Activated naive CD4-positive, alpha-beta T cell treated with anti-CD3 and anti-CD28 coated beads, Interleukin-2, amount 10 ng/mL, durations not matched to agents 7 days and 5 days (primary cell): ENCODE measurements around the gene TMC3.
"Not testable (repeated sequence)": the region's sequence is repeated elsewhere in the genome, so short reads cannot be mapped to it uniquely, and the experiment has no call there.

Experiments used
- CTCF ChIA-PET: fragments of 350-600 bp; sonication (Branson Sonifier 250); formaldehyde crosslinking; loops from one replicate; lab custom pipeline; 2021; ENCODE audit warnings: antibody characterized with exemption; lab: Charles Lee
- DNase-seq: peaks from one replicate; pipeline ENCODE4 v3.0.0-alpha.2; 2020
- H3K27ac Mint-ChIP-seq: one replicate; pipeline ENCODE4 v1.8.0; 2021; ENCODE audit warnings: mild to moderate bottlenecking, moderate library complexity, mixed read lengths
- H3K27me3 Mint-ChIP-seq: one replicate; pipeline ENCODE4 v1.8.0; 2021; ENCODE audit warnings: mild to moderate bottlenecking, mixed read lengths
- H3K36me3 Mint-ChIP-seq: one replicate; pipeline ENCODE4 v1.8.0; 2021; ENCODE audit warnings: mixed read lengths
- H3K4me1 Mint-ChIP-seq: one replicate; pipeline ENCODE4 v1.8.0; 2021; ENCODE audit warnings: mixed read lengths
- H3K4me3 Mint-ChIP-seq: one replicate; pipeline ENCODE4 v1.8.0; 2021; ENCODE audit warnings: mild to moderate bottlenecking, moderate library complexity, mixed read lengths
- H3K9me3 Mint-ChIP-seq: one replicate; pipeline ENCODE4 v1.8.0; 2021; ENCODE audit warnings: mixed read lengths

TMC3 gene

GRCh38 chr15:81348691-81349090 lies 25.3 kb downstream of the TMC3 start:
- not testable (repeated sequence) for H3K9me3 Mint-ChIP-seq, H3K36me3 Mint-ChIP-seq, DNase-seq, H3K27me3 Mint-ChIP-seq, H3K4me3 Mint-ChIP-seq, H3K27ac Mint-ChIP-seq, H3K4me1 Mint-ChIP-seq
- CTCF ChIA-PET = interaction anchor here (0.5 kb wide), 1 partner anchor 47 kb away, joined by 3 read pairs; no protein-coding TSS in a partner anchor

- CTCF ChIA-PET = no interaction called here
- Mint-ChIP-seq H3K27ac (no peak overlapping the region), H3K9me3 (no peaks in the 10 kb centered on the region), H3K4me3 (no peak overlapping the region), H3K27me3 (peaks cover 6% of the 10 kb centered on the region), H3K4me1 (no peaks in the 10 kb centered on the region), H3K36me3 (no peaks in the 10 kb centered on the region)
- DNase-seq = no peak
Measured at GRCh38 chr15:81347910-81348309, 26.1 kb downstream of the TMC3 start.

- CTCF ChIA-PET = no interaction called here
- DNase-seq = no peak
- Mint-ChIP-seq H3K36me3 (no peaks in the 10 kb centered on the region), H3K9me3 (no peaks in the 10 kb centered on the region), H3K4me1 (no peaks in the 10 kb centered on the region), H3K4me3 (no peak overlapping the region), H3K27ac (no peak overlapping the region), H3K27me3 (peaks cover 5% of the 10 kb centered on the region)
Measured at GRCh38 chr15:81346611-81347010, 27.4 kb downstream of the TMC3 start.

- H3K27me3 Mint-ChIP-seq = no peaks in the 10 kb centered on the region
- CTCF ChIA-PET = interaction anchor here (0.6 kb wide), 1 partner anchor 9 kb away, joined by 3 read pairs; no protein-coding TSS in a partner anchor
- no peak overlapping the region for H3K27ac Mint-ChIP-seq
- H3K4me1 Mint-ChIP-seq = no peaks in the 10 kb centered on the region
- no peaks in the 10 kb centered on the region for H3K36me3 Mint-ChIP-seq
- H3K9me3 Mint-ChIP-seq = no peaks in the 10 kb centered on the region
- H3K4me3 Mint-ChIP-seq = no peak overlapping the region
- DNase-seq = no peak
Measured at GRCh38 chr15:81343371-81343770, 30.6 kb downstream of the TMC3 start.

GRCh38 chr15:81341351-81341750 lies 32.7 kb downstream of the TMC3 start:
- CTCF ChIA-PET = interaction anchor here (1.4 to 11.3 kb wide), 2 partner anchors 42 to 75 kb away, joined by 3 to 92 read pairs; no protein-coding TSS in a partner anchor
- no peaks in the 10 kb centered on the region for H3K4me1 Mint-ChIP-seq
- H3K4me3 Mint-ChIP-seq = no peak overlapping the region
- H3K27ac Mint-ChIP-seq = no peak overlapping the region
- no peak for DNase-seq
- H3K27me3 Mint-ChIP-seq = no peaks in the 10 kb centered on the region
- H3K36me3 Mint-ChIP-seq = no peaks in the 10 kb centered on the region
- no peaks in the 10 kb centered on the region for H3K9me3 Mint-ChIP-seq

DNA sequence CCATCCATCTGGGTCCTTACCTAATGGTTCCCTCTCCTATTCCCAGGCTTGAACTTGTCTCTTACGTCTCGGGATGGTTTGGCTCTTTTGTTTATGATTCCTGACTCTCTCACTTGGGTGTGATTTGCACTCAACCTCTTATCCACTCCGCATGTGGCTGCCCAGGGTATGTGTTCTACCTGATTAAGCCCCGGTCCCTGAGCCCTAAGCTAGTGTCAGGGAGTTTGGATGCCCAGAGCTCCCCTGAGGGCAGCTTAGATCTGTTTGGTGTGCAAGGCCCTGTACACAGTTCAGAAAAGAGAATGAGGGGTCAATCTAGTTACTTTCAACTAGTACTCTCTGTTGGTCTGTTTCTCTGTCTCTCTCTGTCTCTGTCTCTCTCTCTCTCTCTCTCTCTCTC lies 34.2 kb downstream of the TMC3 start:
- H3K27ac Mint-ChIP-seq = no peak overlapping the region
- CTCF ChIA-PET = interaction anchor here (9.2 to 11.3 kb wide), 2 partner anchors 66 to 73 kb away, joined by 92 to 102 read pairs; no protein-coding TSS in a partner anchor
- no peaks in the 10 kb centered on the region for H3K4me1 Mint-ChIP-seq
- no peaks in the 10 kb centered on the region for H3K9me3 Mint-ChIP-seq
- peaks cover under 1% of the 10 kb centered on the region for H3K27me3 Mint-ChIP-seq
- no peaks in the 10 kb centered on the region for H3K36me3 Mint-ChIP-seq
- no peak for DNase-seq
- no peak overlapping the region for H3K4me3 Mint-ChIP-seq

DNA sequence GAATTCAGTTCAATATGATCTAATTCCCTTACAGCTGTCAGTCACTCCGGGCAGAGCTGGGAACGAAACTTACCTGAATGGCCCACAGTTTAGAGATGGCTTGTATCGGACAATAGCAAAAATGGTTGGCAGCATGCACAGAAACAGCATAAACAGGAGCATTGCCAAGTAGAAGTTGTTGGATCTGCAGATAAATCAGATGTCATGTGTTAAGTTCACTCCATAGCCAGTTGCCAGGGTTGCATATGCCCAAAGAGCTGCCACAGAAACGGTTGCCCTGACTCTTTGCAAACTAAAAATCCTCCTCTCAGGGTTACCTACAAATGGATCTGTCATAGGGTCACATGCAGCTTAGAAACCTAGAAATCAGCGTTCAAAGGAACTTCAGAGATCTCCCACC lies 34.7 kb downstream of the TMC3 start:
- Mint-ChIP-seq H3K4me1 (no peaks in the 10 kb centered on the region), H3K36me3 (no peaks in the 10 kb centered on the region), H3K4me3 (no peak overlapping the region), H3K9me3 (no peaks in the 10 kb centered on the region), H3K27ac (no peak overlapping the region), H3K27me3 (peaks cover 4% of the 10 kb centered on the region)
- CTCF ChIA-PET = interaction anchor here (9.2 to 11.3 kb wide), 2 partner anchors 66 to 73 kb away, joined by 92 to 102 read pairs; no protein-coding TSS in a partner anchor
- DNase-seq = no peak

GRCh38 chr15:81338170-81339007 lies 35.6 kb downstream of the TMC3 start:
- CTCF ChIA-PET = interaction anchor here (1.1 to 11.3 kb wide), 3 partner anchors 61 to 72 kb away, joined by 3 to 102 read pairs (median 92); no protein-coding TSS in a partner anchor
- Mint-ChIP-seq H3K4me1 (peaks cover 3% of the 10 kb centered on the region), H3K27ac (no peak overlapping the region), H3K9me3 (no peaks in the 10 kb centered on the region), H3K36me3 (no peaks in the 10 kb centered on the region), H3K4me3 (no peak overlapping the region), H3K27me3 (peaks cover 4% of the 10 kb centered on the region)
- no peak for DNase-seq

- CTCF ChIA-PET = interaction anchor here (0.7 to 11.3 kb wide), 4 partner anchors 62 to 230 kb away, joined by 3 to 102 read pairs (median 48); no protein-coding TSS in a partner anchor
- Mint-ChIP-seq H3K36me3 (no peaks in the 10 kb centered on the region), H3K27ac (no peak overlapping the region), H3K4me3 (no peak overlapping the region), H3K9me3 (no peaks in the 10 kb centered on the region), H3K4me1 (peaks cover 3% of the 10 kb centered on the region), H3K27me3 (peaks cover 4% of the 10 kb centered on the region)
- no peak for DNase-seq
Measured at GRCh38 chr15:81337713-81338157, 36.3 kb downstream of the TMC3 start.

GRCh38 chr15:81337241-81337640 lies 36.8 kb downstream of the TMC3 start:
- DNase-seq = no peak
- CTCF ChIA-PET = interaction anchor here (0.7 to 11.3 kb wide), 8 partner anchors 17 to 229 kb away, joined by 3 to 102 read pairs (median 3); no protein-coding TSS in a partner anchor
- no peak overlapping the region for H3K27ac Mint-ChIP-seq
- no peak overlapping the region for H3K4me3 Mint-ChIP-seq
- peaks cover 3% of the 10 kb centered on the region for H3K4me1 Mint-ChIP-seq
- no peaks in the 10 kb centered on the region for H3K9me3 Mint-ChIP-seq
- H3K27me3 Mint-ChIP-seq = peaks cover 4% of the 10 kb centered on the region
- H3K36me3 Mint-ChIP-seq = no peaks in the 10 kb centered on the region

GRCh38 chr15:81336568-81336967 lies 37.4 kb downstream of the TMC3 start:
- CTCF ChIA-PET = interaction anchor here (0.7 to 11.3 kb wide), 6 partner anchors 18 to 70 kb away, joined by 3 to 102 read pairs (median 3); no protein-coding TSS in a partner anchor
- Mint-ChIP-seq H3K27me3 (peaks cover 4% of the 10 kb centered on the region), H3K27ac (no peak overlapping the region), H3K9me3 (no peaks in the 10 kb centered on the region), H3K36me3 (no peaks in the 10 kb centered on the region), H3K4me3 (no peak overlapping the region), H3K4me1 (peaks cover 3% of the 10 kb centered on the region)
- DNase-seq = peak; percentile 48

DNA sequence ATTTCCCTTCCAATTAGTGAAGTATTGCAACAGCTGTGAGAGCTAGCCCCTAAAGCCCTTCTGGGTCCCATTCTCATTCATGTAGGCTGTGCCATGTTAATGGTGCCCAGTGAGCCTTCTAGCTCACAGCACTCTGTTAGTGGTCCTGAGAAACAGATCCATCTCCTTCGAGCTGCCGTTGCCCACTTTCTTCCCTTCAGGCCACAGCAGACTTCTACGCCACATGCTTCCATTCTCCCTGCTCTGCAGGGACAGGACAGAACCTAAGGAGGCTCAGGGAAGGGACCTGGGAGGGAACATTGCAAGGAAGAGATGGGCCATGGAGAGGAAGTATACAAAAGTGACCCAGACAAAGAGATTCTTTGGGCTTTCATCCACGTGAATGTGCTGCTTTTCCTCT lies 38.4 kb downstream of the TMC3 start:
- H3K9me3 Mint-ChIP-seq = no peaks in the 10 kb centered on the region
- CTCF ChIA-PET = interaction anchor here (0.8 to 11.3 kb wide), 6 partner anchors 8 to 69 kb away, joined by 3 to 102 read pairs (median 6); no protein-coding TSS in a partner anchor
- H3K4me1 Mint-ChIP-seq = peaks cover 12% of the 10 kb centered on the region
- peaks cover 4% of the 10 kb centered on the region for H3K27me3 Mint-ChIP-seq
- no peak overlapping the region for H3K27ac Mint-ChIP-seq
- no peak for DNase-seq
- no peaks in the 10 kb centered on the region for H3K36me3 Mint-ChIP-seq
- H3K4me3 Mint-ChIP-seq = no peak overlapping the region

DNA sequence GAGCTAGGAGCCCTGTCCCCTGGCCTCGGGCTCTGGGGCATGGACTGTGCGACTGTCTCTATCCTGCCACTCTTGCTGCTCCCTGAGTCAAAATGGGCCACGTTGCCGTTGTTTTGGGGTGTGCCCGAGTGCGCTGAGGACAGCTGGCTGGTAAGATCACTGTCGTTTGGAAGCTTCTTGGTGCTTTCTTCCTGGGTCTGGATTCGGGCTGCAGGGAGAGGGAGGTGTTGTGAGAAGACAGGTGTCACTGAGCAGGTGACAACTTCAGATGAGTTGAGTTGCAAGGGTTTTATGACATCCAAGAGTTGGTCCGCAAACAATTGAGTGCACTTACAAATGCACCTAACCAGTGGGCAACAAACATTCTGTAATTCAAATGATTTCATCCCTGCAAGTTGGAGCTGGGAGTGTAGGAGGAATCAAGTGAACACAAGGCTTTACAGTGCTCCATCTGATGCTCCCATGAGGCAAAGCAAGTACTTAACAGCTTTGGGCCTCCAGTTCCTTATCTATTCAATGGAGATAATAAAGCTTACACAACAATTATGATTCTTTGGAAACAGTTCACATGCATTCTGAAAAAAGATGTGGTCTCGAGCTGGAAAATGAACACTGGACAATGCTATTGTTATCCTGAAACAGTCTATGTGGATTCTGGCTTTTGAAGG lies 39.1 kb downstream of the TMC3 start:
- Mint-ChIP-seq H3K27me3 (peaks cover 4% of the 10 kb centered on the region), H3K9me3 (no peaks in the 10 kb centered on the region), H3K27ac (no peak overlapping the region)

DNA sequence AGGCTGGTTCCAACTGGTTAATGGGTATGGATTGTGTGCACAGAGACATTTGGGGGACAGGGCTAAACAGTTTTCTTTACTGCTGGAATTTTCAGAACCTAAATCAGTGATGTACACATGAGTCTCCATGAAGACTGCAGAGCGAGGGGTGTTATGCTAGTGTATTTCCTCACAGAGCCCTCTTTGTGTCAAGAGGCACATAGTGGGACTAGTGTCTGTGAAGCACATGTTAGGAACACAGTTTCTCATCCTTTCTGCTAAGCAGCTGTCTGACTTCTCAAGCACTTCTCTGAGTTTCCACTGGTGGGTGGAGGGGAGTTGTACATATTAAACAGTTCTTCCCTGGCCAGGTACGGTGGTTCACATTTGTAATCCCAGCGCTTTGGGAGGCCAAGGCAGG lies 40.6 kb downstream of the TMC3 start:
- H3K9me3 Mint-ChIP-seq = no peaks in the 10 kb centered on the region
- H3K27ac Mint-ChIP-seq = no peak overlapping the region
- CTCF ChIA-PET = interaction anchor here (0.9 to 11.3 kb wide), 4 partner anchors 24 to 228 kb away, joined by 3 to 102 read pairs (median 48); no protein-coding TSS in a partner anchor
- peaks cover 4% of the 10 kb centered on the region for H3K27me3 Mint-ChIP-seq
- no peak overlapping the region for H3K4me3 Mint-ChIP-seq
- H3K4me1 Mint-ChIP-seq = peaks cover 14% of the 10 kb centered on the region
- DNase-seq = no peak
- no peaks in the 10 kb centered on the region for H3K36me3 Mint-ChIP-seq

More for the DNA sequence above, 39.1 kb downstream of the TMC3 start:
- H3K4me1 Mint-ChIP-seq = peaks cover 14% of the 10 kb centered on the region
- CTCF ChIA-PET = interaction anchor here (0.6 to 11.3 kb wide), 7 partner anchors 8 to 68 kb away, joined by 3 to 102 read pairs (median 5); no protein-coding TSS in a partner anchor
- no peak overlapping the region for H3K4me3 Mint-ChIP-seq
- no peak for DNase-seq
- H3K36me3 Mint-ChIP-seq = no peaks in the 10 kb centered on the region
